GM12878 (cell line): ENCODE results near the gene INO80E. TPM values are rescaled to one million over a fixed set of nuclear protein-coding genes. Genes with fewer than 3 reads are reported as not detected.

Experiments
- ATAC-seq: fragments of 200-7000 bp; cut with Tn5 transposase; 3 replicates; pipeline ENCODE4 v1.9.1; 2020; ENCODE audit warnings: mild to moderate bottlenecking, moderate library complexity
- BruUV-seq: library from RNA; stranded (reverse); fragments of 400-500 nt; replicated peaks from 2 replicates; lab custom pipeline; 2021; lab: Mats Ljungman, UMichigan
- CTCF ChIA-PET: fragments of 300-600 bp; sonication (Branson Sonifier 250); formaldehyde crosslinking; extraction: SDS; loops from one replicate; lab custom pipeline; 2021; ENCODE audit warnings: inconsistent platforms; lab: Yijun Ruan, JAX
- POLR2A ChIA-PET: fragments of 350-600 bp; formaldehyde crosslinking; extraction: SDS; loops from one replicate; lab custom pipeline; 2021; ENCODE audit warnings: inconsistent platforms; lab: Charles Lee
- RAD21 ChIA-PET: fragments of 300-600 bp; sonication (Branson Sonifier 250); formaldehyde crosslinking; loops from one replicate; lab custom pipeline; 2023; ENCODE audit warnings: antibody characterized with exemption; ENCODE audit not compliant: unreplicated experiment; lab: Charles Lee
- SMC1A ChIA-PET: fragments of 300-600 bp; sonication (Branson Sonifier 250); formaldehyde crosslinking; loops from one replicate; lab custom pipeline; 2023; ENCODE audit not compliant: unreplicated experiment, uncharacterized antibody; lab: Charles Lee
- DNase-seq: peaks from one replicate; pipeline ENCODE4 v3.0.0-alpha.2; 2011; ENCODE audit warnings: low read depth, low spot score
- FAIRE-seq: peaks from 3 replicates; lab custom pipeline; 2011; peaks lifted over from hg19 to GRCh38; lab: Jason Lieb, UNC
- H2AFZ ChIP-seq: 2 replicates; pipeline ENCODE4 v1.6.0; 2011; ENCODE audit warnings: low read depth, low read length, control low read depth; ENCODE audit not compliant: control insufficient read depth
- H3K27ac ChIP-seq: 2 replicates; pipeline ENCODE4 v1.5.1; 2011; ENCODE audit warnings: control low read depth; ENCODE audit not compliant: control insufficient read depth, insufficient read depth
- H3K27me3 ChIP-seq, 2 experiments: replicated peaks in 1 of 2; 2 replicates each; pipeline versions ENCODE4 v1.6.0 to v1.6.1; 2011; ENCODE audit warnings: low read length in 1 of 2; ENCODE audit not compliant: control insufficient read depth in 2 of 2, insufficient read depth in 2 of 2
- H3K36me3 ChIP-seq, 2 experiments: 2 replicates each; pipeline ENCODE4 v1.5.1; 2011; ENCODE audit warnings: low read length in 1 of 2; ENCODE audit not compliant: control insufficient read depth in 2 of 2, insufficient read depth in 2 of 2
- H3K4me1 ChIP-seq: 2 replicates; pipeline ENCODE4 v1.6.1; 2011; ENCODE audit warnings: mild to moderate bottlenecking, low read length, moderate library complexity, mixed read lengths; ENCODE audit not compliant: control insufficient read depth, insufficient read depth
- H3K4me2 ChIP-seq: 2 replicates; pipeline ENCODE4 v1.6.0; 2011; ENCODE audit warnings: control low read depth; ENCODE audit not compliant: control insufficient read depth, insufficient read depth
- H3K4me3 ChIP-seq: fragments of 200-600 bp; sonication (generic); 2 replicates; pipeline ENCODE4 v1.5.1; 2016
- H3K79me2 ChIP-seq: 2 replicates; pipeline ENCODE4 v1.6.0; 2011; ENCODE audit warnings: low read length; ENCODE audit not compliant: control insufficient read depth, insufficient read depth
- H3K9ac ChIP-seq: 2 replicates; pipeline ENCODE4 v1.8.0; 2011; ENCODE audit warnings: low read length, control low read depth, mixed read lengths; ENCODE audit not compliant: control insufficient read depth, insufficient read depth
- H3K9me3 ChIP-seq: replicated peaks from 3 replicates; pipeline ENCODE4 v1.5.1; 2011; ENCODE audit warnings: mild to moderate bottlenecking, low read length; ENCODE audit not compliant: control insufficient read depth, insufficient read depth
- H4K20me1 ChIP-seq: 2 replicates; pipeline ENCODE4 v1.6.0; 2011; ENCODE audit not compliant: control insufficient read depth, insufficient read depth
- BHLHE40 ChIP-seq, 2 experiments: fragments of 450-650 bp in 1 of 2; IDR thresholded peaks; 2 replicates each; pipeline ENCODE4 v1.6.1; 2011 to 2017; ENCODE audit warnings: low read depth in 2 of 2, borderline replicate concordance in 1 of 2, improper control_type of control experiment in 1 of 2, low read length in 1 of 2, mild to moderate bottlenecking in 1 of 2
- CBX5 ChIP-seq: sonication (generic); IDR thresholded peaks from 2 replicates; pipeline ENCODE4 v1.6.1; 2016; ENCODE audit warnings: low read depth, moderate library complexity, mild to moderate bottlenecking, inconsistent platforms
- CHD2 ChIP-seq: IDR thresholded peaks from 2 replicates; pipeline ENCODE4 v1.6.1; 2011; ENCODE audit warnings: low read depth, low read length, improper control_type of control experiment, borderline replicate concordance
- LARP7 ChIP-seq: fragments of 450-650 bp; IDR thresholded peaks from 2 replicates; pipeline ENCODE4 v1.6.1; 2017; ENCODE audit warnings: mild to moderate bottlenecking
- POLR2AphosphoS2 ChIP-seq: IDR thresholded peaks from 2 replicates; pipeline ENCODE4 v1.6.1; 2011; ENCODE audit warnings: low read depth, mild to moderate bottlenecking, low read length, improper control_type of control experiment, moderate library complexity
- RAD21 ChIP-seq: IDR thresholded peaks from 2 replicates; pipeline ENCODE4 v1.6.1; 2011; ENCODE audit warnings: mild to moderate bottlenecking, low read depth, low read length, moderate library complexity; ENCODE audit not compliant: insufficient read depth
- SREBF1 ChIP-seq: IDR thresholded peaks from 2 replicates; pipeline ENCODE4 v1.6.1; 2012; ENCODE audit warnings: mild to moderate bottlenecking, low read length
- TAF1 ChIP-seq: IDR thresholded peaks from 2 replicates; pipeline ENCODE4 v1.6.1; 2011; ENCODE audit warnings: mild to moderate bottlenecking, low read depth, low read length, borderline replicate concordance
- WGBS: methylation state at CpG from one replicate; pipeline ENCODE4 v1.1.6; 2016; ENCODE audit warnings: low lambda C conversion rate; ENCODE audit not compliant: insufficient replicate concordance, insufficient coverage; ENCODE audit errors: missing lambda C conversion rate; 5-methylcytosine and 5-hydroxymethylcytosine counted together
- in situ Hi-C: fragments of 300-500 bp; cut with MboI; formaldehyde crosslinking; loops from 9 replicates; pipeline ENCODE4 v1.14.3; 2018; ENCODE audit warnings: mixed read lengths
- intact Hi-C: fragments of 100-400 bp; cut with micrococcal nuclease; formaldehyde crosslinking; loops from one replicate; pipeline ENCODE4 v1.14.2; 2022; ENCODE audit not compliant: unreplicated experiment
- polyA plus RNA-seq, 11 experiments: library from polyadenylated mRNA; depleted of rRNA in 4 of 11; unstranded in 6 of 11; stranded (reverse) in 5 of 11; fragments of >200 nt; fragmentation: Nextera tagmentation in 4 of 11; fragmentation: Illumina TruSeq in 1 of 11; extraction: Ambion mirVana in 4 of 11; extraction: Trizol in 1 of 11; gene quantifications; 1 replicate in 1 of 11; 2 replicates in 10 of 11; pipeline versions ENCODE4 v1.2.1 to v1.2.3, GENCODE V29; 2011 to 2016; ENCODE audit warnings: inconsistent platforms in 2 of 11, missing spikeins in 2 of 11, low read depth in 1 of 11
- total RNA-seq, 4 experiments: library from RNA; depleted of rRNA in 3 of 4; stranded (reverse); fragments of >200 nt in 3 of 4; fragmentation: Illumina TruSeq in 1 of 4; extraction: Trizol in 1 of 4; gene quantifications; 2 replicates each; pipeline versions ENCODE4 v1.2.1 to v1.2.3, GENCODE V29; 2013 to 2021
- TF ChIP-seq, protein P1 (sequence below): fragments of 450-650 bp; IDR thresholded peaks from 2 replicates; pipeline ENCODE4 v1.6.1; 2017; ENCODE audit warnings: mild to moderate bottlenecking
- TF ChIP-seq, protein P2 (sequence below), 3 experiments: IDR thresholded peaks in 2 of 3; conservative IDR thresholded peaks in 1 of 3; 2 replicates each; pipeline ENCODE4 v1.5.1; 2011; ENCODE audit warnings: low read depth in 3 of 3, low read length in 3 of 3, mild to moderate bottlenecking in 3 of 3, control low read depth in 2 of 3, moderate library complexity in 2 of 3, inconsistent platforms in 1 of 3, mixed read lengths in 1 of 3; ENCODE audit not compliant: control insufficient read depth in 2 of 3, insufficient read depth in 1 of 3; ENCODE audit errors: extremely low read depth in 1 of 3

INO80E gene
- total and polyA plus RNA-seq, 10 of the 15 experiments (the other 5 are each of a cell fraction or from before 2014, with no cell fraction given) = 0.39 to 74.0 (median 33.0) TPM

DNA sequence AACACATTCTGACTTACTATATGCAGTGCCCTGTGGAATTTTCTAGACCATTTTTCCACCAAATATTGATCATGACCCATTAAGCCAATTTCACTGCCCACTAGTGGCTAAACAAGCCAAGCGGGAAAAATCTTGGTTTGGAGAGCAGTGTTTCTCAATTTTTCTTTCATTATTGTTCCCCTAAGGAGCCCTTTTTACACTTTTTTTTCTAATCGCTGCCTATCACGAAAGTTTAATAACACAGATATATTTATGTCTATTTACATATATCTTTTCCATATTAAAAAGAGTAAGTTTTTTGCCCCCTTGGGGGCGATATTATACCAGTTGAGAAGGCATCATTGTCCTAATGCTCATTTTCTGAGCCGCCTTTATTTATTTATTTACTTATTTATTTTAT lies 45.8 kb downstream of the INO80E start:
- no peak overlapping the region for H3K4me2 ChIP-seq
- TF ChIP-seq, protein P1, sequence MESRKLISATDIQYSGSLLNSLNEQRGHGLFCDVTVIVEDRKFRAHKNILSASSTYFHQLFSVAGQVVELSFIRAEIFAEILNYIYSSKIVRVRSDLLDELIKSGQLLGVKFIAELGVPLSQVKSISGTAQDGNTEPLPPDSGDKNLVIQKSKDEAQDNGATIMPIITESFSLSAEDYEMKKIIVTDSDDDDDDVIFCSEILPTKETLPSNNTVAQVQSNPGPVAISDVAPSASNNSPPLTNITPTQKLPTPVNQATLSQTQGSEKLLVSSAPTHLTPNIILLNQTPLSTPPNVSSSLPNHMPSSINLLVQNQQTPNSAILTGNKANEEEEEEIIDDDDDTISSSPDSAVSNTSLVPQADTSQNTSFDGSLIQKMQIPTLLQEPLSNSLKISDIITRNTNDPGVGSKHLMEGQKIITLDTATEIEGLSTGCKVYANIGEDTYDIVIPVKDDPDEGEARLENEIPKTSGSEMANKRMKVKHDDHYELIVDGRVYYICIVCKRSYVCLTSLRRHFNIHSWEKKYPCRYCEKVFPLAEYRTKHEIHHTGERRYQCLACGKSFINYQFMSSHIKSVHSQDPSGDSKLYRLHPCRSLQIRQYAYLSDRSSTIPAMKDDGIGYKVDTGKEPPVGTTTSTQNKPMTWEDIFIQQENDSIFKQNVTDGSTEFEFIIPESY = peak; percentile 94
- TF ChIP-seq BHLHE40 (IDR thresholded peaks at IDR 0.05; ENCODE audit: borderline replicate concordance in 1 of 2, low read depth in 2 of 2, low read length in 1 of 2) = no peak
- no peak for TF ChIP-seq TAF1
- TF ChIP-seq SREBF1 = no peak
- no peak for TF ChIP-seq CBX5
- TF ChIP-seq LARP7 = no peak
- TF ChIP-seq RAD21 = peak; percentile 47
- TF ChIP-seq POLR2AphosphoS2 = no peak
- TF ChIP-seq, protein P2, sequence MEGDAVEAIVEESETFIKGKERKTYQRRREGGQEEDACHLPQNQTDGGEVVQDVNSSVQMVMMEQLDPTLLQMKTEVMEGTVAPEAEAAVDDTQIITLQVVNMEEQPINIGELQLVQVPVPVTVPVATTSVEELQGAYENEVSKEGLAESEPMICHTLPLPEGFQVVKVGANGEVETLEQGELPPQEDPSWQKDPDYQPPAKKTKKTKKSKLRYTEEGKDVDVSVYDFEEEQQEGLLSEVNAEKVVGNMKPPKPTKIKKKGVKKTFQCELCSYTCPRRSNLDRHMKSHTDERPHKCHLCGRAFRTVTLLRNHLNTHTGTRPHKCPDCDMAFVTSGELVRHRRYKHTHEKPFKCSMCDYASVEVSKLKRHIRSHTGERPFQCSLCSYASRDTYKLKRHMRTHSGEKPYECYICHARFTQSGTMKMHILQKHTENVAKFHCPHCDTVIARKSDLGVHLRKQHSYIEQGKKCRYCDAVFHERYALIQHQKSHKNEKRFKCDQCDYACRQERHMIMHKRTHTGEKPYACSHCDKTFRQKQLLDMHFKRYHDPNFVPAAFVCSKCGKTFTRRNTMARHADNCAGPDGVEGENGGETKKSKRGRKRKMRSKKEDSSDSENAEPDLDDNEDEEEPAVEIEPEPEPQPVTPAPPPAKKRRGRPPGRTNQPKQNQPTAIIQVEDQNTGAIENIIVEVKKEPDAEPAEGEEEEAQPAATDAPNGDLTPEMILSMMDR (IDR thresholded peaks at IDR 0.05 in 2 of 3, conservative IDR thresholded peaks at IDR 0.05 in 1 of 3; ENCODE audit: control insufficient read depth in 2 of 3, extremely low read depth in 1 of 3, insufficient read depth in 1 of 3, low read depth in 3 of 3, low read length in 3 of 3) = peak; percentile 6 to 29 (median 24); a peak in 3 of 6 replicates
- TF ChIP-seq CHD2 = no peak
- ATAC-seq (no peak), DNase-seq (no peak), FAIRE-seq (no peak)
- H3K4me3 ChIP-seq = no peak overlapping the region
- H4K20me1 ChIP-seq = no peaks in the 10 kb centered on the region
- H3K27ac ChIP-seq = no peak overlapping the region
- H3K79me2 ChIP-seq = no peaks in the 10 kb centered on the region
- H3K9ac ChIP-seq = no peak overlapping the region
- CTCF ChIA-PET = interaction anchor here (0.9 to 4.5 kb wide), 4 partner anchors 9 to 50 kb away, joined by 3 to 24 read pairs (median 7); partner anchors contain the start of gene TBX6
- in situ Hi-C loops = no loop called here
- no peaks in the 10 kb centered on the region for H3K4me1 ChIP-seq
- no peaks in the 10 kb centered on the region for H3K9me3 ChIP-seq
- no peak overlapping the region for H2AFZ ChIP-seq
- RAD21 ChIA-PET = no interaction called here
- BruUV-seq = no TSS peak
- WGBS = 27% methylated on average over 5 of the region's 5 CpGs
- intact Hi-C loops = no loop called here
- SMC1A ChIA-PET = no interaction called here
- POLR2A ChIA-PET = interaction anchor here (0.6 to 0.8 kb wide), 2 partner anchors 49 to 166 kb away, joined by 3 to 6 read pairs; no protein-coding TSS in a partner anchor
- no peaks in the 10 kb centered on the region for H3K27me3 ChIP-seq
- H3K36me3 ChIP-seq = no peaks in the 10 kb centered on the region
